Stimulated activated effector memory CD8-positive, alpha-beta T cell treated with anti-CD3 and anti-CD28 coated beads, Interleukin-12 subunit alpha, Interleukin-12 subunit beta, amount 100 ng/mL, for 72 hours (primary cell): Measurements from ENCODE around the gene AK9.

Experiments
- ATAC-seq: fragments of 150-1000 bp; cut with Tn5 transposase; 2 replicates; pipeline ENCODE4 v1.10.0; 2021
- DNase-seq, 2 donors: peaks; one replicate each; pipeline ENCODE4 v3.0.0; 2021 to 2022; ENCODE audit warnings: low spot score in 2 of 2
- H3K27ac Mint-ChIP-seq: one replicate; pipeline ENCODE4 v1.8.0; 2022; ENCODE audit warnings: mild to moderate bottlenecking, mixed read lengths
- H3K36me3 Mint-ChIP-seq: one replicate; pipeline ENCODE4 v1.8.0; 2022; ENCODE audit warnings: mild to moderate bottlenecking, mixed read lengths
- H3K4me1 Mint-ChIP-seq: one replicate; pipeline ENCODE4 v1.8.0; 2022; ENCODE audit warnings: mixed read lengths
- H3K4me3 Mint-ChIP-seq: one replicate; pipeline ENCODE4 v1.8.0; 2022; ENCODE audit warnings: mild to moderate bottlenecking, mixed read lengths
- H3K9me3 Mint-ChIP-seq: one replicate; pipeline ENCODE4 v1.8.0; 2022; ENCODE audit warnings: mixed read lengths

AK9 gene

GRCh38 chr6:109672839-109673238 is 18.2 kb downstream of the AK9 start:
- DNase-seq: no peak
- Mint-ChIP-seq H3K9me3 (peaks cover 3% of the 10 kb centered on the region), H3K27ac (no peak overlapping the region), H3K4me1 (no peaks in the 10 kb centered on the region), H3K4me3 (no peak overlapping the region), H3K36me3 (peaks cover 10% of the 10 kb centered on the region)
- ATAC-seq: no peak

GRCh38 chr6:109672175-109672574 is 18.8 kb downstream of the AK9 start:
- H3K9me3 Mint-ChIP-seq: peaks cover 3% of the 10 kb centered on the region
- peaks cover 10% of the 10 kb centered on the region for H3K36me3 Mint-ChIP-seq
- no peak overlapping the region for H3K27ac Mint-ChIP-seq
- ATAC-seq (no peak), DNase-seq (no peak)
- no peak overlapping the region for H3K4me3 Mint-ChIP-seq
- H3K4me1 Mint-ChIP-seq: no peaks in the 10 kb centered on the region

GRCh38 chr6:109671733-109672132 is 19.3 kb downstream of the AK9 start:
- H3K36me3 Mint-ChIP-seq: peaks cover 10% of the 10 kb centered on the region
- no peaks in the 10 kb centered on the region for H3K4me1 Mint-ChIP-seq
- no peak overlapping the region for H3K27ac Mint-ChIP-seq
- DNase-seq (no peak), ATAC-seq (no peak)
- peaks cover 1% of the 10 kb centered on the region for H3K9me3 Mint-ChIP-seq
- no peak overlapping the region for H3K4me3 Mint-ChIP-seq

- DNase-seq: no peak
- peaks cover 10% of the 10 kb centered on the region for H3K36me3 Mint-ChIP-seq
- H3K9me3 Mint-ChIP-seq: no peaks in the 10 kb centered on the region
- ATAC-seq: no peak
- no peak overlapping the region for H3K27ac Mint-ChIP-seq
- H3K4me3 Mint-ChIP-seq: no peak overlapping the region
- no peaks in the 10 kb centered on the region for H3K4me1 Mint-ChIP-seq
These were observed 21.2 kb downstream of the AK9 start for GRCh38 chr6:109669811-109670210.

GRCh38 chr6:109662192-109662591 is 28.8 kb downstream of the AK9 start:
- no peak for DNase-seq
- ATAC-seq: no peak
- Mint-ChIP-seq H3K27ac (no peak overlapping the region), H3K4me3 (no peak overlapping the region), H3K36me3 (no peaks in the 10 kb centered on the region), H3K9me3 (no peaks in the 10 kb centered on the region), H3K4me1 (no peaks in the 10 kb centered on the region)

GRCh38 chr6:109660526-109661320 is 30.3 kb downstream of the AK9 start:
- no peak for DNase-seq
- H3K9me3 Mint-ChIP-seq: no peaks in the 10 kb centered on the region
- no peak overlapping the region for H3K4me3 Mint-ChIP-seq
- no peaks in the 10 kb centered on the region for H3K36me3 Mint-ChIP-seq
- no peak overlapping the region for H3K27ac Mint-ChIP-seq
- no peaks in the 10 kb centered on the region for H3K4me1 Mint-ChIP-seq
- peak; percentile 78 for ATAC-seq

GRCh38 chr6:109655761-109656262 is 35.2 kb downstream of the AK9 start:
- H3K9me3 Mint-ChIP-seq: no peaks in the 10 kb centered on the region
- H3K36me3 Mint-ChIP-seq: no peaks in the 10 kb centered on the region

GRCh38 chr6:109653264-109653663 is 37.7 kb downstream of the AK9 start:
- H3K9me3 Mint-ChIP-seq: no peaks in the 10 kb centered on the region
- peaks cover 6% of the 10 kb centered on the region for H3K4me1 Mint-ChIP-seq
- ATAC-seq: no peak
- no peak overlapping the region for H3K27ac Mint-ChIP-seq
- no peak for DNase-seq
- no peaks in the 10 kb centered on the region for H3K36me3 Mint-ChIP-seq
- H3K4me3 Mint-ChIP-seq: no peak overlapping the region

More at GRCh38 chr6:109655761-109656262, 35.2 kb downstream of the AK9 start:
- DNase-seq (no peak), ATAC-seq (no peak)
- H3K4me1 Mint-ChIP-seq: peaks cover 6% of the 10 kb centered on the region
- H3K27ac Mint-ChIP-seq: no peak overlapping the region
- H3K4me3 Mint-ChIP-seq: no peak overlapping the region

- DNase-seq (no peak), ATAC-seq (no peak)
- no peak overlapping the region for H3K27ac Mint-ChIP-seq
- H3K9me3 Mint-ChIP-seq: no peaks in the 10 kb centered on the region
- H3K4me3 Mint-ChIP-seq: no peak overlapping the region
- H3K4me1 Mint-ChIP-seq: no peaks in the 10 kb centered on the region
- no peaks in the 10 kb centered on the region for H3K36me3 Mint-ChIP-seq
These were observed 46.9 kb downstream of the AK9 start for GRCh38 chr6:109644131-109644530.

GRCh38 chr6:109632405-109632804 is 58.6 kb downstream of the AK9 start:
- no peak for DNase-seq
- no peaks in the 10 kb centered on the region for H3K9me3 Mint-ChIP-seq
- no peak overlapping the region for H3K27ac Mint-ChIP-seq
- H3K36me3 Mint-ChIP-seq: peaks cover 7% of the 10 kb centered on the region
- no peak for ATAC-seq
- H3K4me1 Mint-ChIP-seq: no peaks in the 10 kb centered on the region
- H3K4me3 Mint-ChIP-seq: no peak overlapping the region

- Mint-ChIP-seq H3K4me1 (no peaks in the 10 kb centered on the region), H3K27ac (no peak overlapping the region), H3K36me3 (peaks cover 7% of the 10 kb centered on the region), H3K9me3 (no peaks in the 10 kb centered on the region), H3K4me3 (no peak overlapping the region)
- DNase-seq: no peak
- no peak for ATAC-seq
These were observed 59.6 kb downstream of the AK9 start for GRCh38 chr6:109631403-109631802.

GRCh38 chr6:109628158-109629000 is 62.6 kb downstream of the AK9 start:
- Mint-ChIP-seq H3K36me3 (peaks cover 7% of the 10 kb centered on the region), H3K4me3 (no peak overlapping the region), H3K27ac (no peak overlapping the region), H3K9me3 (peaks cover 15% of the 10 kb centered on the region), H3K4me1 (no peaks in the 10 kb centered on the region)
- no peak for ATAC-seq
- no peak for DNase-seq

GRCh38 chr6:109626311-109626710 is 64.7 kb downstream of the AK9 start:
- no peak for DNase-seq
- Mint-ChIP-seq H3K36me3 (no peaks in the 10 kb centered on the region), H3K27ac (no peak overlapping the region), H3K4me3 (no peak overlapping the region), H3K9me3 (peaks cover 15% of the 10 kb centered on the region), H3K4me1 (no peaks in the 10 kb centered on the region)
- ATAC-seq: no peak

- H3K4me1 Mint-ChIP-seq: no peaks in the 10 kb centered on the region
- H3K27ac Mint-ChIP-seq: no peak overlapping the region
- ATAC-seq: no peak
- H3K4me3 Mint-ChIP-seq: no peak overlapping the region
- H3K36me3 Mint-ChIP-seq: no peaks in the 10 kb centered on the region
- DNase-seq: no peak
- peaks cover 15% of the 10 kb centered on the region for H3K9me3 Mint-ChIP-seq
These were observed 65.8 kb downstream of the AK9 start for GRCh38 chr6:109625199-109625598.

- no peak for ATAC-seq
- no peak for DNase-seq
- Mint-ChIP-seq H3K36me3 (no peaks in the 10 kb centered on the region), H3K9me3 (peaks cover 15% of the 10 kb centered on the region), H3K4me1 (no peaks in the 10 kb centered on the region), H3K4me3 (no peak overlapping the region), H3K27ac (no peak overlapping the region)
These were observed 67.7 kb downstream of the AK9 start for GRCh38 chr6:109623288-109623687.

- no peak for DNase-seq
- no peaks in the 10 kb centered on the region for H3K4me1 Mint-ChIP-seq
- no peak for ATAC-seq
- H3K9me3 Mint-ChIP-seq: no peaks in the 10 kb centered on the region
- peaks cover 7% of the 10 kb centered on the region for H3K36me3 Mint-ChIP-seq
- H3K4me3 Mint-ChIP-seq: no peak overlapping the region
- no peak overlapping the region for H3K27ac Mint-ChIP-seq
These were observed 78.7 kb downstream of the AK9 start for GRCh38 chr6:109612268-109612667.
